ENCODE measurements around the gene EYA3.

GRCh38 chr1:28050776-28051175 lies 37.6 kb downstream of the EYA3 start:
- TF ChIP-seq CTCF (IDR thresholded peaks at IDR 0.05), result no peak
- no peak for TF ChIP-seq POLR2A (IDR thresholded peaks at IDR 0.05)
- no peak for TF ChIP-seq POLR2AphosphoS5 (IDR thresholded peaks at IDR 0.05; ENCODE audit: insufficient read depth in 1 of 2, low read depth in 1 of 2)

All from vagina (tissue), 2 donors.